H1 (cell line): Measurements from ENCODE around the gene GP9. TPM values are rescaled to one million over a fixed set of nuclear protein-coding genes. Genes with fewer than 3 reads are reported as not detected.

Experiments
- CTCF ChIA-PET: fragments of 300-600 bp; sonication (Branson Sonifier 250); formaldehyde crosslinking; loops from one replicate; lab custom pipeline; 2021; ENCODE audit not compliant: partially characterized antibody; lab: Charles Lee
- POLR2A ChIA-PET: fragments of 300-600 bp; sonication (Branson Sonifier 250); formaldehyde crosslinking; loops from one replicate; lab custom pipeline; 2021; ENCODE audit warnings: inconsistent platforms; ENCODE audit not compliant: partially characterized antibody; lab: Charles Lee
- DNase-seq, 2 experiments: peaks; one replicate each; pipeline versions ENCODE4 v3.0.0 to v3.0.0-alpha.2; 2010 to 2022; ENCODE audit warnings: low spot score in 2 of 2, low read depth in 1 of 2, mixed read lengths in 1 of 2
- FAIRE-seq: peaks from 2 replicates; lab custom pipeline; 2011; peaks lifted over from hg19 to GRCh38; lab: Jason Lieb, UNC
- H2AFZ ChIP-seq: 2 replicates; pipeline ENCODE4 v1.8.1; 2012; ENCODE audit warnings: low read length, inconsistent platforms
- H2AK5ac ChIP-seq: 2 replicates; pipeline ENCODE4 v1.6.1; 2013; ENCODE audit warnings: low read depth, low read length
- H2BK120ac ChIP-seq: replicated peaks from 2 replicates; pipeline ENCODE3; 2013; ENCODE audit warnings: low read depth, low read length, inconsistent platforms
- H2BK12ac ChIP-seq: 2 replicates; pipeline ENCODE4 v1.6.1; 2013; ENCODE audit warnings: low read depth, low read length
- H2BK15ac ChIP-seq: 2 replicates; pipeline ENCODE4 v1.6.1; 2013; ENCODE audit warnings: low read length
- H2BK20ac ChIP-seq: 2 replicates; pipeline ENCODE4 v1.6.1; 2013; ENCODE audit warnings: low read length
- H2BK5ac ChIP-seq: 2 replicates; pipeline ENCODE4 v1.6.1; 2013; ENCODE audit warnings: low read depth, low read length
- H3K14ac ChIP-seq: 2 replicates; pipeline ENCODE4 v1.6.1; 2013; ENCODE audit warnings: inconsistent platforms; ENCODE audit not compliant: insufficient read length
- H3K18ac ChIP-seq: 2 replicates; pipeline ENCODE4 v1.6.1; 2013; ENCODE audit warnings: low read length; ENCODE audit errors: extremely low read depth
- H3K23ac ChIP-seq: 2 replicates; pipeline ENCODE4 v1.6.1; 2013; ENCODE audit warnings: inconsistent platforms; ENCODE audit not compliant: insufficient read length
- H3K23me2 ChIP-seq: 2 replicates; pipeline ENCODE4 v1.6.1; 2013; ENCODE audit warnings: low read depth, low read length
- H3K27ac ChIP-seq: 2 replicates; pipeline ENCODE4 v1.6.1; 2011; ENCODE audit warnings: low read depth, low read length, inconsistent platforms
- H3K27me3 ChIP-seq, 4 experiments: replicated peaks in 1 of 4; 1 replicate in 1 of 4; 2 replicates in 3 of 4; pipeline versions ENCODE4 v1.6.1 to v1.8.1; 2011 to 2013; ENCODE audit warnings: low read length in 3 of 4, mild to moderate bottlenecking in 3 of 4, inconsistent platforms in 2 of 4, mixed read lengths in 2 of 4, moderate library complexity in 1 of 4; ENCODE audit not compliant: control insufficient read depth in 3 of 4, insufficient read depth in 3 of 4; ENCODE audit errors: extremely low read depth in 1 of 4
- H3K36me3 ChIP-seq, 4 experiments: 2 replicates each; pipeline versions ENCODE4 v1.6.1 to v1.8.1; 2011 to 2013; ENCODE audit warnings: mild to moderate bottlenecking in 4 of 4, low read length in 3 of 4, moderate library complexity in 2 of 4, control low read depth in 1 of 4, inconsistent platforms in 1 of 4; ENCODE audit not compliant: insufficient read depth in 4 of 4, control insufficient read depth in 2 of 4
- H3K4ac ChIP-seq: replicated peaks from 2 replicates; pipeline ENCODE3; 2013; ENCODE audit warnings: low read length, low read depth, mixed read lengths, inconsistent platforms; ENCODE audit not compliant: insufficient read length
- H3K4me1 ChIP-seq, 4 experiments: replicated peaks in 1 of 4; 1 replicate in 1 of 4; 2 replicates in 3 of 4; pipeline versions ENCODE4 v1.6.1 to v1.8.1; 2011 to 2013; ENCODE audit warnings: low read length in 3 of 4, inconsistent platforms in 2 of 4, mixed read lengths in 1 of 4; ENCODE audit not compliant: insufficient read depth in 4 of 4, control insufficient read depth in 3 of 4
- H3K4me2 ChIP-seq, 2 experiments: 2 replicates each; pipeline versions ENCODE4 v1.6.1 to v1.8.1; 2011 to 2013; ENCODE audit warnings: low read depth in 2 of 2, low read length in 2 of 2, control low read depth in 1 of 2, inconsistent platforms in 1 of 2, mild to moderate bottlenecking in 1 of 2; ENCODE audit not compliant: insufficient read depth in 1 of 2
- H3K4me3 ChIP-seq, 4 experiments: fragments of 200-600, 300-600 bp in 1 of 4; sonication (generic), shearing (Covaris generic), sonication (Bioruptor Twin) in 1 of 4; 2 replicates each; pipeline versions ENCODE4 v1.5.1 to v1.8.1; 2011 to 2016; ENCODE audit warnings: low read length in 4 of 4, low read depth in 3 of 4, control low read depth in 2 of 4, inconsistent platforms in 2 of 4, mild to moderate bottlenecking in 2 of 4, mixed read lengths in 1 of 4, moderate library complexity in 1 of 4; ENCODE audit not compliant: insufficient read depth in 2 of 4; ENCODE audit errors: extremely low read depth in 1 of 4
- H3K56ac ChIP-seq: replicated peaks from 2 replicates; pipeline ENCODE3; 2013; ENCODE audit warnings: low read depth, mild to moderate bottlenecking, mixed read lengths, low read length, inconsistent platforms; ENCODE audit not compliant: insufficient read length
- H3K79me1 ChIP-seq: 2 replicates; pipeline ENCODE4 v1.6.1; 2013; ENCODE audit warnings: low read depth, low read length, control low read depth
- H3K79me2 ChIP-seq, 2 experiments: 2 replicates each; pipeline versions ENCODE4 v1.6.1 to v1.8.1; 2012 to 2013; ENCODE audit warnings: low read length in 2 of 2, mild to moderate bottlenecking in 2 of 2, inconsistent platforms in 1 of 2; ENCODE audit not compliant: insufficient read depth in 2 of 2, control insufficient read depth in 1 of 2
- H3K9ac ChIP-seq, 4 experiments: replicated peaks in 1 of 4; 1 replicate in 1 of 4; 2 replicates in 3 of 4; pipeline versions ENCODE4 v1.6.1 to v1.8.1; 2011 to 2013; ENCODE audit warnings: low read depth in 3 of 4, low read length in 3 of 4, control low read depth in 2 of 4, mild to moderate bottlenecking in 2 of 4, moderate library complexity in 2 of 4, inconsistent platforms in 1 of 4; ENCODE audit errors: extremely low read depth in 1 of 4
- H3K9me3 ChIP-seq, 2 experiments: 2 replicates each; pipeline versions ENCODE4 v1.6.1 to v1.8.1; 2012 to 2013; ENCODE audit warnings: mild to moderate bottlenecking in 2 of 2, moderate library complexity in 2 of 2, control low read depth in 1 of 2, inconsistent platforms in 1 of 2, low read depth in 1 of 2, low read length in 1 of 2, mixed read lengths in 1 of 2; ENCODE audit not compliant: insufficient read depth in 2 of 2
- H4K20me1 ChIP-seq, 2 experiments: replicated peaks in 1 of 2; 2 replicates each; pipeline versions ENCODE3 to v1.8.1; 2011 to 2013; ENCODE audit warnings: inconsistent platforms in 2 of 2, low read length in 2 of 2, mild to moderate bottlenecking in 1 of 2; ENCODE audit not compliant: insufficient read depth in 2 of 2, control insufficient read depth in 1 of 2
- H4K5ac ChIP-seq: 2 replicates; pipeline ENCODE4 v1.6.1; 2013; ENCODE audit warnings: low read length, low read depth, mixed read lengths, inconsistent platforms; ENCODE audit not compliant: insufficient read length
- H4K8ac ChIP-seq: 2 replicates; pipeline ENCODE4 v1.8.0; 2013; ENCODE audit warnings: mild to moderate bottlenecking, moderate library complexity, low read length, inconsistent platforms; ENCODE audit not compliant: insufficient read depth; ENCODE audit errors: extremely low read depth
- H4K91ac ChIP-seq: replicated peaks from 2 replicates; pipeline ENCODE3; 2013; ENCODE audit warnings: low read length, mixed read lengths, inconsistent platforms; ENCODE audit not compliant: insufficient read length
- ASH2L ChIP-seq: fragments of 200-600, 300-600 bp; sonication (generic); IDR thresholded peaks from one replicate; pipeline ENCODE4 v1.7.1; 2017; ENCODE audit warnings: low read length
- BACH1 ChIP-seq: IDR thresholded peaks from 2 replicates; pipeline ENCODE4 v1.6.1; 2012; ENCODE audit warnings: low read length, improper control_type of control experiment
- EGR1 ChIP-seq: IDR thresholded peaks from 2 replicates; pipeline ENCODE4 v1.6.1; 2011; ENCODE audit warnings: low read depth, low read length, borderline replicate concordance
- GABPA ChIP-seq: IDR thresholded peaks from 2 replicates; pipeline ENCODE4 v1.6.1; 2011; ENCODE audit warnings: mild to moderate bottlenecking, low read length, moderate library complexity, borderline replicate concordance; ENCODE audit not compliant: insufficient read depth
- GTF2F1 ChIP-seq: IDR thresholded peaks from 2 replicates; pipeline ENCODE4 v1.6.1; 2012; ENCODE audit warnings: low read depth, low read length, improper control_type of control experiment, borderline replicate concordance
- KDM5A ChIP-seq: fragments of 200-600 bp; IDR thresholded peaks from 2 replicates; pipeline ENCODE4 v1.7.1; 2012; ENCODE audit warnings: mild to moderate bottlenecking, low read length, inconsistent platforms, mixed read lengths
- RAD21 ChIP-seq, 2 experiments: IDR thresholded peaks in 1 of 2; conservative IDR thresholded peaks in 1 of 2; 2 replicates each; pipeline ENCODE4 v1.6.1; 2011; ENCODE audit warnings: low read depth in 2 of 2, low read length in 2 of 2, improper control_type of control experiment in 1 of 2, inconsistent platforms in 1 of 2, mild to moderate bottlenecking in 1 of 2, moderate library complexity in 1 of 2
- SP2 ChIP-seq: IDR thresholded peaks from 2 replicates; pipeline ENCODE4 v1.6.1; 2012; ENCODE audit warnings: mild to moderate bottlenecking, low read length, inconsistent platforms
- SUZ12 ChIP-seq: fragments of 200-600 bp; sonication (generic); IDR thresholded peaks from 2 replicates; pipeline ENCODE4 v1.6.1; 2012; ENCODE audit warnings: mild to moderate bottlenecking, inconsistent platforms, low read length, moderate library complexity, mixed read lengths
- TAF1 ChIP-seq: IDR thresholded peaks from 2 replicates; pipeline ENCODE4 v1.6.1; 2011; ENCODE audit warnings: mild to moderate bottlenecking, low read depth, low read length
- YY1 ChIP-seq: IDR thresholded peaks from 2 replicates; pipeline ENCODE4 v1.6.1; 2011; ENCODE audit warnings: low read depth, mild to moderate bottlenecking, low read length
- WGBS, 2 experiments: shearing (Covaris generic) in 1 of 2; methylation state at CpG; one replicate each; pipeline versions ENCODE4 v1.1.6 to v1.1.7; 2013 to 2015; ENCODE audit warnings: low lambda C conversion rate in 2 of 2, mixed read lengths in 2 of 2, inconsistent platforms in 1 of 2, low coverage in 1 of 2, missing lambda C conversion rate in 1 of 2; ENCODE audit not compliant: insufficient replicate concordance in 2 of 2, insufficient coverage in 1 of 2, insufficient read length in 1 of 2; ENCODE audit errors: extremely low coverage in 1 of 2, missing lambda C conversion rate in 1 of 2; 5-methylcytosine and 5-hydroxymethylcytosine counted together
- polyA plus RNA-seq, 7 experiments: library from polyadenylated mRNA; depleted of rRNA in 3 of 7; stranded (reverse) in 5 of 7; unstranded in 2 of 7; fragments of >200 nt in 5 of 7; fragments of 200-250 nt in 2 of 7; gene quantifications; 1 replicate in 5 of 7; 2 replicates in 1 of 7; 4 replicates in 1 of 7; pipeline versions ENCODE4 v1.2.1 to v1.2.3, GENCODE V29; 2011 to 2013; ENCODE audit warnings: missing spikeins in 2 of 7, mixed read lengths in 2 of 7
- total RNA-seq: library from RNA; stranded (reverse); fragmentation: NEBNext Ultra II Directional; extraction: Animal tissue kit (Norgen Biotek cat#: 25700); gene quantifications from 2 replicates; pipeline ENCODE4 v1.2.1, GENCODE V29; 2021
- TF ChIP-seq, protein P1 (sequence below): IDR thresholded peaks from 2 replicates; pipeline ENCODE4 v1.6.1; 2012; ENCODE audit warnings: inconsistent platforms
- TF ChIP-seq, protein P2 (sequence below): IDR thresholded peaks from 2 replicates; pipeline ENCODE4 v1.6.1; 2011; ENCODE audit warnings: low read length, improper control_type of control experiment

The GP9 gene
- total and polyA plus RNA-seq, 2 of the 8 experiments (the other 6 are each of a cell fraction or from before 2014, with no cell fraction given) = not detected

DNA sequence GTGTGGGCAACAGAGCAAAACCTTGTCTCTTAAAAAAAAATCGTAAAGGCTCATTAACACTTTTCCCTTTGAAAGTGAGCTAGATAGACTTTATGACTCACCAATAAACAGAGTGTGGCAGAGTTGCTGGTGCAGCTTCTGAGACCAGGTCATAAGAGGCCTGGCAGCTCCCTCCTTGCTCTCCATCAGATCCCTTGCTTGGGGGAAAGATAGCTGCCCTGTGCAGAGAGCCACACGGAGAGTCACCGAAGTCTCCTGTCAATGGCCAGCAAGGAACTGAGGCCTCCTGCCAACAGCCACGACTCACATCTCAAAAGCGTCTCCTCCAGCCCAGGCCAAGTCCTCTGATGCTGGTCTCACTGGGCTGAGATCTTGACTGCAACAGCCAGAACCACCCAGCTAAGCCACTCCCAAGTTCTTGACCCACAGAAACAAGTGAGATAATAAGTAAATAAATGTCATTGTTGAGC lies 8.7 kb upstream of the GP9 start:
- H3K79me1 ChIP-seq = no peaks in the 10 kb centered on the region
- H3K27ac ChIP-seq = no peak overlapping the region
- CTCF ChIA-PET = interaction anchor here (0.6 to 14.0 kb wide), 23 partner anchors 12 to 194 kb away, joined by 3 to 210 read pairs (median 11); partner anchors contain the start of gene CFAP92
- no peak overlapping the region for H4K5ac ChIP-seq
- no peak for DNase-seq
- FAIRE-seq = no peak
- no peak overlapping the region for H3K23ac ChIP-seq
- H2BK15ac ChIP-seq = no peak overlapping the region
- peaks cover 0 to 4% of the 10 kb centered on the region in 2 experiments; a peak in 2 of 4 replicates for H3K9me3 ChIP-seq
- H4K91ac ChIP-seq = no peak overlapping the region
- H2BK20ac ChIP-seq = no peak overlapping the region
- H3K56ac ChIP-seq = no peak overlapping the region
- no peak overlapping the region; the same call in 1 of the 2 replicates for H4K8ac ChIP-seq
- no peaks in the 10 kb centered on the region for H3K79me2 ChIP-seq
- no peak overlapping the region for H3K4me3 ChIP-seq
- H2BK12ac ChIP-seq = no peak overlapping the region
- H3K27me3 ChIP-seq = 0 out of 7 replicates have a peak, but pooled peaks cover 0 to 4% (median 0%) of the 10 kb centered on the region in 4 experiments
- H2BK120ac ChIP-seq = no peak overlapping the region
- H4K20me1 ChIP-seq = no peaks in the 10 kb centered on the region
- H3K18ac ChIP-seq = no peak overlapping the region
- H3K14ac ChIP-seq = no peak overlapping the region
- no peaks in the 10 kb centered on the region for H3K23me2 ChIP-seq
- no peak overlapping the region for H3K4me2 ChIP-seq
- H3K4me1 ChIP-seq = no peaks in the 10 kb centered on the region
- H3K4ac ChIP-seq = no peak overlapping the region
- H2AK5ac ChIP-seq = no peak overlapping the region
- H3K36me3 ChIP-seq = no peaks in the 10 kb centered on the region
- H2BK5ac ChIP-seq = no peak overlapping the region
- H3K9ac ChIP-seq = no peak overlapping the region
- H2AFZ ChIP-seq = no peak overlapping the region
- WGBS, 2 experiments = 91% methylated on average over 5 of the region's 5 CpGs; no CpG with 5 or more reads in 1 of the 2 experiments
- POLR2A ChIA-PET = interaction anchor here (0.6 to 1.0 kb wide), 2 partner anchors 61 to 480 kb away, joined by 3 to 4 read pairs; no protein-coding TSS in a partner anchor
- no peak for TF ChIP-seq RAD21 (IDR thresholded peaks at IDR 0.05 in 1 of 2, conservative IDR thresholded peaks at IDR 0.05 in 1 of 2; ENCODE audit: low read depth in 2 of 2, low read length in 2 of 2)
- TF ChIP-seq SP2 = no peak
- no peak for TF ChIP-seq YY1
- TF ChIP-seq TAF1 = no peak
- no peak for TF ChIP-seq SUZ12
- TF ChIP-seq GABPA = no peak
- TF ChIP-seq EGR1 = no peak
- TF ChIP-seq, protein P1, sequence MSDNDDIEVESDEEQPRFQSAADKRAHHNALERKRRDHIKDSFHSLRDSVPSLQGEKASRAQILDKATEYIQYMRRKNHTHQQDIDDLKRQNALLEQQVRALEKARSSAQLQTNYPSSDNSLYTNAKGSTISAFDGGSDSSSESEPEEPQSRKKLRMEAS = no peak
- TF ChIP-seq GTF2F1 = no peak
- TF ChIP-seq, protein P2, sequence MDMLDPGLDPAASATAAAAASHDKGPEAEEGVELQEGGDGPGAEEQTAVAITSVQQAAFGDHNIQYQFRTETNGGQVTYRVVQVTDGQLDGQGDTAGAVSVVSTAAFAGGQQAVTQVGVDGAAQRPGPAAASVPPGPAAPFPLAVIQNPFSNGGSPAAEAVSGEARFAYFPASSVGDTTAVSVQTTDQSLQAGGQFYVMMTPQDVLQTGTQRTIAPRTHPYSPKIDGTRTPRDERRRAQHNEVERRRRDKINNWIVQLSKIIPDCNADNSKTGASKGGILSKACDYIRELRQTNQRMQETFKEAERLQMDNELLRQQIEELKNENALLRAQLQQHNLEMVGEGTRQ = no peak
- no peak for TF ChIP-seq ASH2L
- no peak for TF ChIP-seq BACH1
- no peak for TF ChIP-seq KDM5A
